ENCODE measurements around the gene PFDN6.
A peak's percentile ranks its signal among the peaks of the same experiment; 100 is the strongest.
"Not testable (repeated sequence)": the region's sequence is repeated elsewhere in the genome, so short reads cannot be mapped to it uniquely, and the experiment has no call there.

PFDN6 gene

DNA sequence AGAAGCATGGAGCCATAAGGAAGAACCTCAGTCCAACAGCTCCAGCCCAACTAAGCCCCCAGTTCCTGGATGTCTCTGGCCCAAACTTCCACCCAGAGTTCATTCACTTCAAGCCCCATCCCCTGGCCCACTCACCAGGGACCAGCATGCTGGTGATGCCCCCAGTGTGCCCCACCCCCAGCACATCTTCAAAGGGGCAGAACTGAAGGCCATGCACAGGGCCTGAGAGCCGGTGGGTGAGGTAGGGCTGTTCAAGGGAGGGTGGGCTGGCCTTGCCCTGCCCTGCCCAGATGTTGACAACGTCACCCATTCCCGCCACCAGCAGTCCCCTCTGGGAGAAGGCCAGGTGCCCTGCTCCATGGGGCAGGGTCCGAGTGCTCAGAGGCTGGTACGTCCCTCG is 8.9 kb upstream of the PFDN6 start:
- Histone ChIP-seq H3K27ac (ENCODE audit: insufficient read depth, low read depth, low read length, poor library complexity, severe bottlenecking) (no peak overlapping the region), H3K4me3 (ENCODE audit: insufficient read depth, low read depth, low read length) (no peak overlapping the region), H3K36me3 (ENCODE audit: control insufficient read depth, insufficient read depth, low read length) (peaks cover 17% of the 10 kb centered on the region), H3K4me1 (ENCODE audit: control insufficient read depth, insufficient read depth, low read length) (no peaks in the 10 kb centered on the region), H3K9me3 (ENCODE audit: control insufficient read depth, low read length) (no peaks in the 10 kb centered on the region), H3K27me3 (ENCODE audit: control insufficient read depth, insufficient read depth, low read length, poor library complexity, severe bottlenecking) (no peaks in the 10 kb centered on the region)
- 93 to 95% methylated on average over 6 of the region's 6 CpGs for WGBS, 2 experiments

DNA sequence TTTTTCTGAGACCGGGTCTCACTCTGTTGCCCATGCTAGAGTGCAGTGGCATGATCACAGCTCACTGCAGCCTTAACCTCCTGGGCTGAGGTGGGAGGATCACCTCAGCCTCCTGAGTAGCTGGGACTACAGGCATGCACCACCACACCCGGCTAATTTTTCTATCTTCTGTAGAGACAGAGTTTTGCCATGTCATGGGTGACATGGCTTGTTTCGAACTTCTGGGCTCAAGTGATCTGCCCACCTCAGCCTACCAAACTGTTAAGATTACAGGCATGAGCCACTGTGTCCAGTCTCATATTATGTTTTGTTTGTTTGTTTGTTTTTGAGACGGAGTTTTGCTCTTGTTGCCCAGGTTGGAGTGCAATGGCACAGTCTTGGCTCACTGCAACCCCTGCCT is 4.2 kb upstream of the PFDN6 start:
- peaks cover 17% of the 10 kb centered on the region for H3K36me3 ChIP-seq (ENCODE audit: control insufficient read depth, insufficient read depth, low read length)

DNA sequence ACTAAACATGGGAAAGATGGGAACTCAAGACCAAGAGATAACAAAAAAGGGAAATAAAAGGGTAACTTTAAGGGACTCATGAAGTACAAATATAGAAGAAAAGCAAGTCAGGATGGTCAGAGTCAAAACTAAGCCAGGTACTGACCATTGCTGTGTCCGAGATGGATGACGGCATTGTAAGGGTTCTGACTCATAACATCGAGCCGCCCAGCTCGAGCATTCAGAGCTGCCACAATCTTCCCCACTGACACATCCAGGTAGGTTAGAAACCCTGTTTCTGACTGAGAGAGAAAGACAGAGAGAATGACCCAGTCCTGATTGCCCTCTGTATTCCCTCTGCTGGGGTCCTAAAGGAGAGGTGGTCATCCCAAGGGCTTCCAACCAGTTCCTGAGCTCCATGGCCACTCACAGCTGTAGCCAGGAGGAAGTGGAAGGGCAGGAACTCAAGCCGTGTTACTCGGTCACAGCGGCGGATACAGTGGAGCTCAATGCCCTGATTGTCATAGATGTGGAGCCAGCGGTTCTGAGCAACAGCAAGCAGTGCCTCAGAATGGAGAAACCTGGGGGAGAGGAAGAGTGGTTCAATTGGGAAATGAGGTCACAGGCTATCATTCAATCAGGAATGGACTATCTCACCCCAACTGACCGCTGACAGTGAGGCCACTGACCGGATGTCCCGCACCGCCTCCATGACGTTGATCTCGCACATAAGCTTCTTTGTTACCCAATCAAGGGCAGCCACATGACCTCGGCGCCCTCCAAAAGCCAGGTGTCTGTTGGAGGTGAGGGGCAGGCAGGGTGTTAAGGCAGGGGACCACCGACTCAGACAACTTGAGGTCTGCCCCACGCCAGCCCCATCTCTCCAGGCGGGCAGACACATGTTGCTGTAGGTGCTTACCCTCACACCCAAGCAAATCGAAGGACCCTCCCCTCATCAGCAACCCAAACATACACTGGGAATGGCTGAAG is 2.2 kb upstream of the PFDN6 start:
- Histone ChIP-seq H3K4me1 (ENCODE audit: control insufficient read depth, insufficient read depth, low read length) (peaks cover 9% of the 10 kb centered on the region), H3K36me3 (ENCODE audit: control insufficient read depth, insufficient read depth, low read length) (peaks cover 28% of the 10 kb centered on the region), H3K4me3 (ENCODE audit: insufficient read depth, low read depth, low read length) (no peak overlapping the region), H3K9me3 (ENCODE audit: control insufficient read depth, low read length) (no peaks in the 10 kb centered on the region), H3K27me3 (ENCODE audit: control insufficient read depth, insufficient read depth, low read length, poor library complexity, severe bottlenecking) (no peaks in the 10 kb centered on the region), H3K27ac (ENCODE audit: insufficient read depth, low read depth, low read length, poor library complexity, severe bottlenecking) (no peak overlapping the region)
- 93 to 94% methylated on average over 22 of the region's 22 CpGs for WGBS, 2 experiments

More for the DNA sequence above, 4.2 kb upstream of the PFDN6 start:
- 92 to 96% methylated on average over 4 of the region's 4 CpGs for WGBS, 2 experiments
- not testable (repeated sequence) for H3K27me3 ChIP-seq (ENCODE audit: control insufficient read depth, insufficient read depth, low read length, poor library complexity, severe bottlenecking); H3K4me1 ChIP-seq (ENCODE audit: control insufficient read depth, insufficient read depth, low read length); H3K4me3 ChIP-seq (ENCODE audit: insufficient read depth, low read depth, low read length); H3K9me3 ChIP-seq (ENCODE audit: control insufficient read depth, low read length); H3K27ac ChIP-seq (ENCODE audit: insufficient read depth, low read depth, low read length, poor library complexity, severe bottlenecking)

DNA sequence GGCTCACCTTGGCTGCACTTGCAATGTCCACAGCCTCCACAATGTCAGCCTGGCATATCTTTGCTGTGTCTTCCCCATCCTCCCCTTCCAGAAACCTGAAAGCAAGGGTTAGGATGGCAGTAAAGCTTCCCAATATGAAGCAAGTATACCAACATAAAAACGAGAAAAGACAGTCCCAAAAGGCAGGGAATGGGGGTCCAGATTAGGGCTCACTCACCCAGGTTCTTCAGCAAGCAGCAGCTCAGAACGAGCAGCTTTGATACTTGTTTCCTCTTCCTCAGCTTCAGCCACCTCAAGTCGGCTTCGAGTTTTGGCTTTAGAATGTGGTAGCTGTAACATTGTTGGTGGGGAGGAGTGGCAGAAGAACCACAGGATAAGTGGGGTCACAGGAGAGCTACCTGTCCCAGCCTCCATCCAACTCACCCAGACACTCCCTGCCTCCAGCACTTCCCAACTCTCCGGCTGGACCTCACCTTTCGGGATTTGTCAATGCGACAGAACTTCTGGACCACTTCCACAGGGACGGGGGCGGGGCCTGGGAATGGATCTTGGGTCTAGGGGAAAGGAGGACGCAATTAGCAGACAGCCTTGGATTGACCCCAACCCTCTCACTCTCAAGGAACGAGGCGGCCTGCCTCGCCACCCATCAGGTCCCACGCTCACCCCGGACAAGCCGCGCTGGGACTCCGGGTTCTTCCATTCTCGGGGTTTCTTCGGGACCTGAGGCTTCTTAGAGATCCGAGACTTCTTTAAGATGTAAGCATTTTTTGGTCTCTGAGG is 1.1 kb upstream of the PFDN6 start:
- Histone ChIP-seq H3K27me3 (ENCODE audit: control insufficient read depth, insufficient read depth, low read length, poor library complexity, severe bottlenecking) (no peaks in the 10 kb centered on the region), H3K27ac (ENCODE audit: insufficient read depth, low read depth, low read length, poor library complexity, severe bottlenecking) (no peak overlapping the region), H3K36me3 (ENCODE audit: control insufficient read depth, insufficient read depth, low read length) (peaks cover 31% of the 10 kb centered on the region), H3K4me3 (ENCODE audit: insufficient read depth, low read depth, low read length) (peak overlapping the region; percentile 85), H3K9me3 (ENCODE audit: control insufficient read depth, low read length) (no peaks in the 10 kb centered on the region), H3K4me1 (ENCODE audit: control insufficient read depth, insufficient read depth, low read length) (peaks cover 9% of the 10 kb centered on the region)
- 24 to 25% methylated on average over 21 of the region's 21 CpGs for WGBS, 2 experiments

DNA sequence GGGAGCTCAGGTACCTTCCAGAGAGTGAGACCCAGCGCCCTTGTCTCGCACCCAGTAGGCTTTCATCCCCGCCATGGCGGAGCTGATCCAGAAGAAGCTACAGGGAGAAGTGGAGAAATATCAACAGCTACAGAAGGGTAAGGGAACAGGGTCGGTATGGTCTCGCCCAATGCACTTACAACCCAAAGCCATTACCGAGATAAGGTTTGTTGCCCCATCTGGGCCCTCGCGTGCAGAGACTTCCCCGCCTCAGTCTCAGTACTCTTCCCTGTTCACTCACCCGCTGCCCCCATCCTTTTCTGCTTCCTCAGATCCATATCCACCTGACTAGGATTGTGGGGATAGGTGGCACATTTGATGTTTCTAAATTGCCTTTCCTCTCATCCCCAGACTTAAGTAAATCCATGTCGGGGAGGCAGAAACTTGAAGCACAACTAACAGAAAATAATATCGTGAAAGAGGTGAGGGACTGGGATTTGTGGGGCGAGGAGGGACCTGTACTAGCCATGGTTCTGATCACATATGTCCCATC is 449 bp downstream of the PFDN6 start:
- H3K4me3 ChIP-seq (ENCODE audit: insufficient read depth, low read depth, low read length): peak overlapping the region; percentile 85
- 6 to 7% methylated on average over 14 of the region's 14 CpGs for WGBS, 2 experiments
- H3K4me1 ChIP-seq (ENCODE audit: control insufficient read depth, insufficient read depth, low read length): peaks cover 9% of the 10 kb centered on the region
- H3K36me3 ChIP-seq (ENCODE audit: control insufficient read depth, insufficient read depth, low read length): peaks cover 23% of the 10 kb centered on the region
- no peak overlapping the region for H3K27ac ChIP-seq (ENCODE audit: insufficient read depth, low read depth, low read length, poor library complexity, severe bottlenecking)
- no peaks in the 10 kb centered on the region for H3K27me3 ChIP-seq (ENCODE audit: control insufficient read depth, insufficient read depth, low read length, poor library complexity, severe bottlenecking)
- H3K9me3 ChIP-seq (ENCODE audit: control insufficient read depth, low read length): no peaks in the 10 kb centered on the region

DNA sequence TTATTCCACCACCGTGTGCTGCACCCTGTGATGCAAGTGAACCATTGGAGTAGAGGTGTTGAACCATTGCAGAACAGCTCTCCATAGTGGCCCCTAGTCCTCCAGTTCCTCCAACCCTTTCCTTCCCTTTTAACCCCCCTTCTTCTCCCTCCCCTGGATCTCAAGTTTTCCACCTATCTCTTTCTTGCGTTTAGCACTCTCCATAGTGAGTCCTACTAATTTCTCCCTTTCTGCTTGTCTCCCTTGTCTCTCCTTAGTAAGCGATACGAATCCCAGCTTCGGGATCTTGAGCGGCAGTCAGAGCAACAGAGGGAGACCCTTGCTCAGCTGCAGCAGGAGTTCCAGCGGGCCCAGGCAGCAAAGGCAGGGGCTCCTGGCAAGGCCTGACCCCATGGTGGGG is 1.1 kb downstream of the PFDN6 start:
- Histone ChIP-seq H3K9me3 (ENCODE audit: control insufficient read depth, low read length) (no peaks in the 10 kb centered on the region), H3K36me3 (ENCODE audit: control insufficient read depth, insufficient read depth, low read length) (peaks cover 23% of the 10 kb centered on the region), H3K27ac (ENCODE audit: insufficient read depth, low read depth, low read length, poor library complexity, severe bottlenecking) (no peak overlapping the region), H3K4me1 (ENCODE audit: control insufficient read depth, insufficient read depth, low read length) (peaks cover 9% of the 10 kb centered on the region), H3K4me3 (ENCODE audit: insufficient read depth, low read depth, low read length) (peak overlapping the region; percentile 85), H3K27me3 (ENCODE audit: control insufficient read depth, insufficient read depth, low read length, poor library complexity, severe bottlenecking) (no peaks in the 10 kb centered on the region)
- WGBS, 2 experiments: 87% methylated on average over 7 of the region's 7 CpGs

DNA sequence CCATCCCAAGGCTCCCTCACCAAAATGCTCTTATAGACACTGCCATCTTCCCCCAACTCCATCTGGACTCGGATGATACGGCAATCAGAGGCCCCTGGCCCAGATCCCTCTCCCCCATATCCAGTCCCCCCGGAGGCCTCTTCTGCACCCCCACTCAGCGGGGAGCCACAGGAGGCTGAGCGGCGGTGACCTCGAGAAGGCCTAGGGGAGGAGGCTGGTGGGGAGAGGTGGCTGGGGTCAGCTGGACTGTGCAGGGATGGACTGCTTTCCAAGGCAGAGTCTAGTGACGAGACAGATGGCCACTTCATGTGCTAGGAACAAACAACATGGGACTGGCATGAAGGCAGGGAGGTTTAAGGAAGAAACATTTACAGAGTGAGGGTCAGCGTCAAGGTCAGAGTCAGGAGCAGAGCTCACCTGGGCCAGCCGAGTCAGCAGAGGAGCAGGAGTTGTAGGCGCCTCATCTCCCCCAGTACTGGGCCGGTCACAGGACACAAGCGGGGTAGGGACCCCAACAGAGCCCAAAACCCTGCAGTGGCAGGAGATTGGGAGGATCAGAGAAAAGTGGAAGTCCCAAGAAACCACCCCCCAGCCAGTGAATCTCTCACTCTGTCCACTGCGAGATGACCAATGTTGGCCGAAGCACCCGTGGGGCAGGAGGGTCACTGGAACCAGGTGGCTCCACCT is 3.7 kb downstream of the PFDN6 start:
- Histone ChIP-seq H3K27me3 (ENCODE audit: control insufficient read depth, insufficient read depth, low read length, poor library complexity, severe bottlenecking) (no peaks in the 10 kb centered on the region), H3K27ac (ENCODE audit: insufficient read depth, low read depth, low read length, poor library complexity, severe bottlenecking) (no peak overlapping the region), H3K9me3 (ENCODE audit: control insufficient read depth, low read length) (no peaks in the 10 kb centered on the region), H3K4me3 (ENCODE audit: insufficient read depth, low read depth, low read length) (no peak overlapping the region), H3K4me1 (ENCODE audit: control insufficient read depth, insufficient read depth, low read length) (peaks cover 10% of the 10 kb centered on the region), H3K36me3 (ENCODE audit: control insufficient read depth, insufficient read depth, low read length) (peaks cover 17% of the 10 kb centered on the region)
- 92 to 94% methylated on average over 15 to 16 of the region's 16 CpGs for WGBS, 2 experiments

DNA sequence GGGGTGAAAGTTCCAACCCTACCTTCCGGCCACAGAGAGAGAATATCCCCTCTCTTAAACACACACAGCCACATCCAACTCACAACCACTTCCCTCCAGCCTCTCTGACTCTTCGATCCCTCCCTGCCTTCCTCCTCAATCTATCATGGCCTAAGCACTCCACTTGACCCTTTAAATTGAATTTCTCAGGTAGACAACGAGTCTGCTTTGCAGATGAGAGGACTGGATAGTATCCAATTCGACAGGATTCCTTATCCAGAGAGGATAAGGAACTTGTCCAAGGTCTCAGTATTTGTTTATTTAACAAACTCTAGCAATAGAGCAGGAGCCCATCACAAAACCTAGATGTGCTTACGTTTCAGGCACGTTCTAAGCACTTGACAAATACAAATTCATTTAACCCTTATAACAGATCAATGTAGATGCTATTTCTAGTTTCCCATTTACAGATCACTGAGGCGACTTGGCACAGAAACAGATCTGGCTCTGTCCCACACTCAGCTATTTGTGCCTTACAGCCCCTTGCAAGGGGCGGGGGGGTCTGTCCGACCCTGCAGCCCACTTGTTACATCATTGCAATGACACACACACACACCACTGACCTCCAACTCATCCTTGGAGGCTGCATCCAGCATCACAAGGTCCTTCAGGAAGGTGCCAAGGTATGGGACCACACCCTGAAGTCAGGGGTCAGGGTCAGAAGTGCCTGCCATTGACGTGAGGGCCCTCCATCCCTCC is 4.9 kb downstream of the PFDN6 start:
- H3K9me3 ChIP-seq (ENCODE audit: control insufficient read depth, low read length): no peaks in the 10 kb centered on the region
- no peaks in the 10 kb centered on the region for H3K27me3 ChIP-seq (ENCODE audit: control insufficient read depth, insufficient read depth, low read length, poor library complexity, severe bottlenecking)
- H3K27ac ChIP-seq (ENCODE audit: insufficient read depth, low read depth, low read length, poor library complexity, severe bottlenecking): no peak overlapping the region
- H3K4me1 ChIP-seq (ENCODE audit: control insufficient read depth, insufficient read depth, low read length): peaks cover 6% of the 10 kb centered on the region
- no peak overlapping the region for H3K4me3 ChIP-seq (ENCODE audit: insufficient read depth, low read depth, low read length)
- 90 to 92% methylated on average over 10 of the region's 10 CpGs for WGBS, 2 experiments
- peaks cover 17% of the 10 kb centered on the region for H3K36me3 ChIP-seq (ENCODE audit: control insufficient read depth, insufficient read depth, low read length)

DNA sequence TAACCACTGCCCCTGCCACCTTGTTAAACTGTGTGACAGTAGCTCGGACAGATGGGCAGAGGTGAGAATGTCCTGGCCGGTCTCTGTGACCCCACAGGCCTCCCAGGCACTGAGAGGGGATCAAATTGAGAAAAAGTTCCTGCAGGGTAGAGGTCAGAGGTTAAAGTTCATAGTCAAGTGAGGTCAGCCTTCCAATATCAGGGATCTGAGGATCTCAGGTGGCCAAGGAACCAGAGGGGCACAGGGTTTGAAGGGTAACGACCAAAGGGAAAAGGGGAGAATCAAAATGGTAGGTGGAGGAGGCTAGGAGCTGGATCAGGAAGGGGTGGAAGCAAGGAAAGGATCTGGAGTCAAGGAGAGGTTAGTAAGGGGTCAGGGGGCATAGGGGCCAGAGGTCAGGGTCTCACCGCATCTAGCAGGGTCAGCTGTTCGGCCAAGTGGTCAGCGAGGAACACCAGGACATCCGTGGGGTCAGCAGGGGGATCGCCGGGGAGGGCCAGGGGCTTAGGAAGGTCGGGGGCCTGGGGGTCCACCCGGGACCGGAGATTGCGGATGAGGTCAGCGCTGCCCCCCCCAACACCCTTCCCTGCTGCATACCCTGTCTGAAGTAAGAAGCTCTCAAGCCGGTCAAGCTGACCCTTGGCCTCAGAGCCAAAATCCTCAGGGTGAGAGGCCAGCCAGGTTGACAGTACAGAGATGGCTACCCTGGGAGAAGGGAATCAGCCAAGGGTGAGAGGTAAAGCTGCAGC is 6.4 kb downstream of the PFDN6 start:
- H3K27me3 ChIP-seq (ENCODE audit: control insufficient read depth, insufficient read depth, low read length, poor library complexity, severe bottlenecking): no peaks in the 10 kb centered on the region
- no peak overlapping the region for H3K4me3 ChIP-seq (ENCODE audit: insufficient read depth, low read depth, low read length)
- H3K36me3 ChIP-seq (ENCODE audit: control insufficient read depth, insufficient read depth, low read length): peaks cover 17% of the 10 kb centered on the region
- H3K27ac ChIP-seq (ENCODE audit: insufficient read depth, low read depth, low read length, poor library complexity, severe bottlenecking): no peak overlapping the region
- H3K9me3 ChIP-seq (ENCODE audit: control insufficient read depth, low read length): no peaks in the 10 kb centered on the region
- 94% methylated on average over 15 of the region's 15 CpGs for WGBS, 2 experiments
- H3K4me1 ChIP-seq (ENCODE audit: control insufficient read depth, insufficient read depth, low read length): peaks cover 2% of the 10 kb centered on the region
